GM21825 (cell line): ENCODE results near the gene SLC2A6.

ENCODE experiments used
- ATAC-seq: cut with Tn5 transposase; IDR thresholded peaks from one replicate; pipeline ENCODE4 v1.9.1; 2021; ENCODE audit warnings: mild to moderate bottlenecking, moderate library complexity; ENCODE audit not compliant: unreplicated experiment

Gene SLC2A6

DNA sequence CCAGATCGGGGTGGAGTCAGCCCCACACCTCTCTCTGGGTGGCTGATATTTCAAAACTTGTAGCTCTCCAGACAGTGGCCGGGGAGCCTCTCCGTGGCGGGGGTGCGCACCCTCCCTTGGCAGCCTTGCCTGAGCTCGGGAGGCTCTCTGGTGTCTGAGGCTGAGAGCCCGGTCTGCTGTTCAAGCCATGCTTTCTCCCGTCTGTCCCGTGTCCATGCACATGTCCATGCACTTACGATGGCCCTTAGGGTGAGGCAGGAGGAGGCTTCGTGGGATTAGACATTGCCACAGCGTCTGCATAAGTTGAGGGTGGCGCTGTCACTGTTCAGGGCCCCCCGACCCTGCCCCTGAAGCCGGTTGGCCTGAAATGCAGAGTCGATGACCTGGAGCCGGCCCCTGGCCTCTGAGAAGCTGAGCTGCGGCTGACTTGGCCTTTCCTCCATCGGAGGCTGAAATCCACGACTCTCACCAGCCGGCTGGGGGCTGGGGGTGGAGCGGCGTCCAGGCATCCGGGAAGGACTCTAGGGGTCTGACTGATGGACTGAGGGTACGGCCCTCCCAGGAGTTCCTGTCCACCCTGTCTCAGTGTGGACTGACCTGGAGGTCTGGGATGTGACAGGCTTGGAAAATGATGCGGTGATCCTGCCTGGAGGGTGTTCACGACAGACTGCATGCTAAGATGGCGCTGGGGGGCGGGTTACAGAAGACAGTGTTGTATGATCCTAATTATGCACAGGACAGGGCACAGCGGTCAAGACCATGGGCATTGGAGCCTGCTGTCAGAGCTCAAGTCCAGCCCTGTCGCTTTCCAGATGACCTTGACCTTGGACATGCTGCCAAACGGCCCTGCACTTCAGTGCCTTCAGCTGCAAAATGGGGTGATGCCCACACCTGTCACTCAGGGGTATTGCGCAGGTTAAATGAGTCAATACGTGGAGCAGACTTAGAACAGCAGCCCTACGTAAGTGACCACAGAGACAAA lies 18.3 kb upstream of the SLC2A6 start:
- ATAC-seq = no peak

DNA sequence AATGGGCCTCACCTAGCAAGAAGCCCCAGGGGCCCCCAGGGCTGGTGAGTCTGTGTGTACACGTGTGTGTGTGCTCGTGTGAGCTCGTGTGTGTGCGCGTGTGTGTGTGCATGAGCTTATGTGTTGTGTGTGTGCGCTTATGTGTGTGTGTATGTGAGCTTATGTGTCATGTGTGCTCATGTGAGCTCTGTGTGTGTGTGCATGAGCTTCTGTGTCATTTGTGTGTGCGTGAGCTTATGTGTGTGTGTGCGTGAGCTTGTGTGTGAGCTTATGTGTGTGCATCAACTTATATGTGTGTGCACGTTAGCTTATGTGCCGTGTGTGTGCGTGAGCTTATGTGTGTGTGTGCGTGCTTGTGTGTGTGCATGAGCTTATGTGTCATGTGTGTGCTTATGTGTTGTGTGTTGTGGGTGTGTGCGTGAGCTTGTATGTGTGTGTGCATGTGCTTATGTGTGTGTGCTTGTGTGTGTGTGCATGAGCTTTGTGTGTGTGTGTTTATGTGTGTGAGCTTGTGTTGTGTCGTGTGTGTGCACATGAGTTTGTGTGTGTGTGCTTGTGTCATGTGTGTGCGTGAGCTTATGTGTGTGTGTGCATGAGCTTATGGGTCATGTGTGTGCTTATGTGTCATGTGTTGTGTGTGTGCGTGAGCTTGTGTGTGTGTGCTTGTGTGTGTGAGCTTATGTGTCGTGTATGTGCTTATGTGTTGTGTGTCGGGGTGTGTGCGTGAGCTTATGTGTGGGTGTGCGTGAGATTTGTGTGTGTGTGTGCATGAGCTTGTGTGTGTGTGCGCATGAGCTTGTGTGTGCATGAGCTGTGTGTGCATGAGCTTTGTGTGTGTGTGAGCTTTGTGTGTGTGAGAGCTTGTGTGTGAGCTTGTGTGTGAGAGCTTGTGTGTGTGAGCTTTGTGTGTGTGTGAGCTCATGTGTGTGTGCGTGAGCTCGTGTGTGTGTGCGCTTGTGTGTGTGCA lies 16.7 kb upstream of the SLC2A6 start:
- no peak for ATAC-seq

DNA sequence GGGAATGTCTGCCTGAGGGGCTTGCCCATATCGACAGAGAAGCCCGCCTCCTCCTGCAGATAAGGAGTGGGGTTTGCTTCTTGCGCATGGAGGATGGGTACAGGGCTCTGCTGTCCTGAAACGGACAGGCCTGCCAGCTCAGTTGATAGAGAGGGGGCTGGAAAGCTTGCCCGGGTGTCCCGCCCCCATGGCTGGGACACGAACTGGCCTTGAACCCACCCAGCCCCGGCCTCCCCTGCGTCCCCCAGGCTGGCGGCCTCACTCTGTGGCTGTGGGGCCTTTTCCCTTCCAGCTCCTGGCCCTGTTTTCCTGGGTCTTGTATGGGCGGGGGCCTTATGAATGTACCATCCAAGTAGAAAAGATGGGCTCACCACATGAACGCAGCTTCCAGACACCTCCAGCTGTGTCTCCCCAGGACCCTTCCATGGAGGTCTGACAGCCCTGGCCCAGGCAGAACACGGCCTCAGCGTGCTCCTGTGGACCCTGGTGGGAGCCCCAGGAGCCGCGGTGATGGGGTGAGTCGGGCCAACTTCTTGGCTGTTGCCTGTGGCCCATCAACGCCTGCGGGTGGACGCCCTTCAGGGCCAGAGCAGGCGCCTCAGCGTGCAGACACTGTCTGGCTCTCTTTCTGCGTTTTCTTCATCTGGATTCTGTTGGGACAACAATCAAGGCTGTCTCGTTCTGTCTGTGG lies 15.9 kb upstream of the SLC2A6 start:
- ATAC-seq = no peak

DNA sequence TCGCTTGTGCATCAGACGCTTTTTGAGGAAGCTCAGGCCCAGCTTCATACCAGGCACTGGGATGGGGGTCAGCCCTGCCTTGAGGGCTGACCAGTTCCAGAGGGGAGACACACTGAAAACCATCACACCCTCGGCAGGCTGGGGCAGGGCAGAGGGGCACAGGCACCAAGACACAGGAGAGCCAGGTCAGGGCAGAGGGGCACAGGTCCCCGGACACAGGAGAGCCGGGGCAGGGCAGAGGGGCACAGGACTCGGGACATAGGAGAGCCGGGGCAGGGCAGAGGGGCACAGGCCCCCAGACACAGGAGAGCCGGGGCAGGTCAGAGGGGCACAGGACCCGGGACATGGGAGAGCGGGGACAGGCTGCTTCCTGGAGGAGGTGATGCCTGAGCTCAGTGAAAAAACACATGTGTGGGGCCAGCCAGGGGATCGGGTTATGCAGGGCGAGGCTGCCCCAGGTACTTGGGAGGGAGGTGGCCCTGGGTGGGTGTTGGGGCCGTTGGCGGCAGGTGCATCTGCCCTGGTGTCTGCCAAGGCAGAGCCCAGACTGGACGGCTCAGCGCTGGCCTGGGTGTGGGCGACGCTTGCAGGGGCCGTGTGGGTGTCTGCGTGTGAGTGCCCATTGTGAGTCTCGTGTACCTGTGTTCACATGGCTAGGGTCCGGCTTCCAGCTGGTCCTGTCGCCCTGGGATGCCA lies 15.1 kb upstream of the SLC2A6 start:
- no peak for ATAC-seq

DNA sequence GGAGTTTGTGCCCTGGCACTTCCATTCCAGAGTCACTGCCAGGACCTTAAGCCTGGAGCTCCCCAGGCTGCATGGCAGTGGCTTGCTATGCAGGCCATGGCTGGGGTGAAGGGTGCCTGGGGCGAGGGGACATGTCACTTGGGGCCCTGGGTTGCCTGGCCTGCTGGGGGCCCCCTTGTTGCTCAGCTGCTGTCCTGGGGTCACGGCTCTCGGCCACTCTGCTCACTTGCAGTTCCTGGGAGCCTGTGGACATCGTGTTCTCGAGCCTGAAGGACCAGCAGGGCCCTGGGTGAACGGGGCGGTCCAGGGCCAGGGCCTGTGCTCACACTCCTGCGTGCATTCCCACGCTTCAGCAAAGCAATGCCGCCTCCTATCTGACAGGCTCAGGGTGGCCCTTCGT lies 14.5 kb upstream of the SLC2A6 start:
- no peak for ATAC-seq

DNA sequence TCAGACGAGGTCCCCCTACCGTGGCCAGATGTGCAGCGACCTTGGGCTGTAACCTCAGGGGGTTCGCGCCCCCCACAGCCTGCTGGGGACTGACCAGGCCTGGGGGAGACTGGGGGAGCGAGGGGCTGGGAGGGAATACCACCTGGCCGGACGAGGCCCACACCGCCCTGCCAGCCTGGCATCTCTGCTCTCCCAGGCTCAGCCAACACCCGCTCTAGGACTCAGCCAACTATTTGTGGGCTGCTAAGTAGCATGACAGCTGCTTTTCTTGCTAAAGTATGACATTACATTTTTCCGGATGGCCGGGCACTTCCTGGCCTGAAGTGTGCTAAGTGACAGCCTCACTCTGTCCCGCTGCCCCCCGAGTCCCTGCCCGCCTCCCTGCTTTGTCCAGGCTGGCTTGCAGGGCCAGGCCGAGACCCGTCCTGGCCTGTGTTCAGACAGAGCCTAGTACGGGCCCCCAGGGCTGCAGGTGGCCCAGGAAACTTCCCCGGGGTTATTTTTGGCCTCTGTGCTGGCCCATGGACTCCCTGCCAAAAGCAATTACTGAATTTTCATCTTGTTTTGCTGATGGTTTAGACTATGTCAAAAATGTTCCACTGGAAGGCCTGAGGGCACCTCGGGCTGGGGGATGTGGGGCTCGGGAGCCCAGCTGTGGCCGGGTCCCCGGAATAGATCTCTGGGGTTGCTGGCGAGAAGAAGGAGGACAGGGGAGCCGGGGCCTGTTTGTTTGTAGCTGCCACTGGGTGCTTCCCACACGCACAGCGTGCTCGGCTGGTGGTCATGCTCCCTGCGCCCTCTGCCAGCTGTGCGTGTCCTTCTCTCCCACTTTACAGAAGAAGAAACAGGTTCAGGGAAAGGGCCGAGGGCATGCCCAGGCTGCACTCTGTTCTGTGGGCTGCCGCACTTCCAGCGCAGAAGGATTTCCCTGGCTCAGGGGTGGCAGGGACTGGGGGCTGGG lies 13.4 kb upstream of the SLC2A6 start:
- ATAC-seq = no peak

DNA sequence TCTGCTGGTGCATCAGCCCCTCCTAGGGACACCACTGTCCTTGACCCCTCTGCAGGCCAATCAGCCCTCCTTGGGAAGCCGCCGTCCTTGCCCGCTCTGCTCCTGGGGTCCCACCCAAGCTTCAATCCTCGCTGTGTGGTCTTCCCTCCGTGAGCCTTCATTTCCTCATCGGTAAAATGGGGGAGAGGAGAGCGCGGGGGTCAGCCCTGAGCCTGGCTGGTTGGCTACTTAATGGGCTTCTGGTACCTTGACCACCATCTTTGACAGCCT lies 12.7 kb upstream of the SLC2A6 start:
- ATAC-seq = no peak

DNA sequence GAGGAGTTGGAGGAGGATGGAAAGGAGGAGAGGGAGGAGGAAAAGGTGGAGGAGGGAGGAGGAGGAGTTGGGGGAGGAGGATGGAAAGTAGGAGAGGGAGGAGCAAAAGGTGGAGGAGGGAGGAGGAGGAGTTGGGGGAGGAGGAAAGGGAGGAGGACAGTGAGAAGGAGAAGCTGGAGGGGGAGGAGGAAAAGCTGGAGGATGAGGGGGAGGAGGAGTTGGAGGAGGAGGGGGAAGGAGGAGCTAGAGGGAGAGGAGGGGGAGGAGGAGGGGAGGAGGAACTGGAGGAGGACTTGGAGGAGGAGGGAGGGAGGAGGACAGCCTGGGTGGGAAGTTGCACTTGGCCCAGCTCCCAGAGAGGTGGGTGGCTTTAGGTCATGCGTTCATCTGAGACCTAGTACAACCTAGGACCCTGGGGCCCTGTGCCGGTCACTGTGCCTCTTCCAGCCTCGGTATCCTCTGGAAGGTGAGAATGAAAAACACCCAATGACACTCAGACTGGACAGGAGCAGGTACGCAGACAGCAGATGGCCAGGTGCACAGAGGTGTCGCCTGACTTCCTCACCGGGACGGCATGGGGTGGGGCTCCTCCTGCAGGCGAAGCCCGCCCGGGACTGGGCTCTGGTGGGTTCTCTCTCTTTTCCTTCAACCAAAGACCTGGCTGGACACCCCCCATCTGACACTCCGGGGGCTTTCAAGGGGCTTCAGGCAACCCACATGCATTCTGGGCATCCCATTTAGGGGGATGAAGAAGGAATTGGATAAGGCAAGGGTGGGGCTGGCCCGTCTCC lies 12.2 kb upstream of the SLC2A6 start:
- ATAC-seq = no peak

DNA sequence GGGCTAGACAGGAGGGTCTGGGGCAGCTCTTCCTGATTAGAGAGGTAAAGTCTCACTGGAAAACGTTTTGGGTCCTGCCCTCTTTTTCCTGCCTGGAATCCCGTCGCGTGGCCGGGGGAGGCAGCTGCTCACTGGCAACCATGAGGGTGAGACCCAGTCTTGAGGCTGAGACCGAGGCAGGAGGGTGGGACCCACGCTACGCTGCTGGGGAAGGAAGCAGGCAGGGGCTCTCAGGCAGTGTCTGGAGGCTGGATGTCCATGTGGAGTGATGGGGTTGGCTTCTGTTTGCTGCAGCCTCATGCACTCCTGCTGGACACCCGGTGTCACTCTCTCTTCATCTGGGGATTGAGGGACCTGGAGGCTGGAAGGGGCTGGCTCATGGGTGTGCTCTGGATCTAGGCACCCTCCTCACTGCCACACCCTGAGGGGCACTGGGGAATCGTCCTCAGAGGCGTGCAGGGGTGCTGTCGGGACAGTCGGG lies 11.3 kb upstream of the SLC2A6 start:
- ATAC-seq = no peak

DNA sequence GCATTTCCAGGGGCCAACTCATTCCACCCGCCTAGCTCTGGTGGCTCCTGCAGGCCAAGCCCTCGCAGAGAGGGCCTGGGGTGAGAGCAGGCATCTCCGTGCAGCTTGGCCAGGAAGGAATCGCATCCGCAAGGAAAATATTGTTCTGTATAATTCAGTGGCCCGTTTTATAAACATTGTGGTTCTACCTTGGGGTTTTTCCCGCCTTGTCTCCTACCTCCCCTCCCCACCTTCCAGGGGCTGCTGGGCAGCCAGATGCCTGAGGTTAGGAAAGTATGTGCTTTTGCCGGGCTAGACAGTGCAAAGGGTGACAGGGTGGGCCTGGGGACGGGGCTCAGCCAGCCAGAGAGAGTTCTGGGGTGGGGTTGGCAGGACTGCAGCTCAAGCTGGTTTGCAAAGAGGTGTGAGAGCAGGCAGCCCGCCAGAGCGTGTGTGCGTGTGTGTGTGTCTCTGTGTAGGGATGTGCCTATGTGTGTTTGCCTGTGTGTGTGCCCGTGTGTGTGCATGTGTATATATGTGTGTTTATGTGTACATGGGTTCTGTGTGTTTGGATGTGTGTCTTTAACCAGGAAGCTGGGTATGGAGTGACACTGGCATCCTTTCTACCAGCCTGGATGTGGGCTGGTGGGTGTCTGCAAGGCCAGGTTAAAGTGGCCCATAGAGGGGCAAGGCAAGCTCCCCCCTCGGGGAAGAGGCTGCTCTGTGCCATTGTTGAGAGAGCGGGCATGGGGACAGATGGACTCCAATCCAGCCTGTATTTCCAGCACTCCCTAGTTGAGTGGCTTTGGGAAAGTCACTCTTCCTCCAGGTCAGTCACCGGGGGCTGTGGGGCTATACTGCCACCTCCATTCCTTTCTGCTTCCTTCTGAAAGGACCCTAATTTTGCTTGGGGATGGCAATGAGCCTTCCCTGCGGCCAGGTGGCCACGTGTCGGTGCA lies 10.6 kb upstream of the SLC2A6 start:
- no peak for ATAC-seq

DNA sequence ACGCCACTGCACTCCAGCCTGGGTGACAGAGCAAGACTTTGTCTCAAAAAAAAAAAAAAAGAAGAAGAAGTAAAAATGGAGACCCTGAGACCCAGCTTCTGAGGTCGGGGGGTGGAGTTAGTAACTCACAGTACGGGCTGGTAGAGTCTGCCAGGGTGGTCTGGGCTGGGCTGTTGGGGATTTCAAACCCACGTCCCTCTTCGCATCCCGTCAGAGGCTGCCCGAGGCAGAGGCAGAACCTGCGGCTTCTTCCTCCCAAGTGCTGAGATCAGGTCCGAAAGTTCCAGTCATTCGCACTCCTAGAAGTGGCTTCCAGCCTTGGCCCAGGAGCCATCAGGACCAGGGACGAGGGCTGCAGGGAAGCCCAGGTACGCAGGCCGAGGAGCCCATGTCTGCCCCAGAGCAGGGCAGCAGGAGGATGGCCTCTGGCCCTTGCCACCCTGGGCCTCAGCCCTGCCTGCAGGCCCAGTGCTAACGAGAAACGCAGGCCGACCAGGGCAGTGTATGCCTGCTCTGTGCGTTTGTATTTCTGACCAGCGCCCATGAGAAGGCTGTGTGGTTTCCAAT lies 9.9 kb upstream of the SLC2A6 start:
- ATAC-seq = no peak

DNA sequence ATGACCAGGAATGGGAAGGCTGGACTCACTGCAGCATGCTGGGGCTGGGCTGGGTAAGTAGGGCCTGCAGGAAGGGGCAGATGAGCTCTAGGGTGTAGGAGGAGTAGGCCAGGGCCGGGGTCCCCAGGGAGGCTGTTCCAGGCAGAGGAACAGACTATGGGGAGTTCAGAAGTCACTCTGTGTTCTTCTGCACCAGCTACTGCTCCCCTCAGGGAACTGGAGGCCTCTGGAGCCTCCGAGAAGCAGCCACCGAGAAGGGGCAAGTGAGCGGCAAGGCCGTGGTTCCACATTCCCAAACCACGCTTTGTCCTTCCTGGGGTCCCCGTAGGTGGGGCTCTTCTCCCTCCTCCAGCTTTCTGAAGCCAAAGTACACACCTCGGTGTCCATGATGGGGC lies 8.4 kb upstream of the SLC2A6 start:
- no peak for ATAC-seq

DNA sequence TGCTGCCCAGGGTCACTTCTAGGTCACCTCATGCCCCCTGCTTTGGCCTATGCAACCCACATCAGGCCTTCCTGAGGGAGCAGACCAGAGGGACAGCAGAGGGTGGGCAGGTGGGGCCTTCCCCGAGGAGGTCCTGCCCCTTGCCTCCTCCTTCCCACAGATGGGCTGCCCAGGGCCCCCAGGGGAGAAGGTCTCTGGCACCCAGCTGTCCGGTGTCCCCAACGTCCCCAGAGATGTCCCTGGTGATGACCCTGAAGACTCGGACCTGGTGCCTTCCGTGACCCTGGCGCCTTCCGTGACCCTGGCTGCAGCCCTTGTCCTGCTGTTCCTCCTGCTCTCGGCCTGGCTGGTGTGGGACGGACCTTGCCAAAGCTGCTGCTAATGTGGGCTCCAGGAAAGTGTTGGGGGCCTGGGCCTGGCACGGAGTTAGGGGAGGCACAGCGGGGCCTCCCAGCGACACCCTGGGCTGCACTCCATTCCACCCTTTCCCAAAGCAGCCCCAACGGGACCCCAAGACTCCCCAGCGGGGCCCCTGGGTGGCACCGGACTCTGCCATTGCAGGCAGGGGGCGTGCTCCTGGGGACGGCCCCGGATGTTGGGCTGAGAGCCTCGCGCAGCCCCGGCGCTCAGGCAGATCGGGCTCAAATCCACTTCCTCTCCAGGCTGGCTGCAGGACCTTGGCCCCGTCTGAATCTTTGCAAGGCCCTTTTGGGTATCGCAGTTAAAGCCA lies 6.8 kb upstream of the SLC2A6 start:
- no peak for ATAC-seq

DNA sequence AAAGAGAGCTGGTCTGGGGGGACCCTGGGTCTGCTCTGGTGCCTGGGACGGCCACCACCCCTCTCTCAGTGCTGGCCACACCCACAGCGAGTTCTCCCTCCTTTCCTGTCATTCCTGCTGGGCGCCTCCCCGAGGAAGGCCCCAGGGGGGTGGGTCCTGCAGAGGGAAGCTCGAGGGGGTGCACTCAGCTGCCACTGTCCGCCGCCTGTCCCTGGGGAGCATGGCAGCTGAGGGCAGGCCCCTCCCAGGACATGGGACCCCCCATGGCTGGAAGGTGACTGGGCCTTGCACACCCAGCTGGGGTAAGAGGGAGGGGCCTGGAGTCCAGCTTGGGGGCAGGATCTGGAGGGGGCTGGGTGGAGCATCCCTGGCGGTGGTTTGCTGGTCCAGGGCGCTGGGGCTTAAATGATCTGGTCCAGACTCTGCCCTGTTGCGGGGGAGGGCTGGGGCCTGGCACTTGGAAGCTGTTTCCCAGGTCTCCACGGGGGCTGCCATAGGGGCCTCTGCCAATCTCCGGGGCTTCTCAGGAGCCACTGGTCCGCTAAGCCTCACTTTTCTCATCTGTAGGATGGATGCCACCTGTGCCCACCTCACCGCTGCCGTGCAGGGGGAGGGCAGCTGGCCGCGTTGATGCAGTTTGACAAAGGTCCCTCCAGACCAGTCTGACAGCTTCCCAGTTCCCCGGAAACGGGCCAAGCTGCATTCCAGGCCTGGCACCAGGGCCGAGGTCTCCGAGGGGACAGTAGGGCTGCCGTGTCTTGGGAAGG lies 6.0 kb upstream of the SLC2A6 start:
- ATAC-seq = no peak

DNA sequence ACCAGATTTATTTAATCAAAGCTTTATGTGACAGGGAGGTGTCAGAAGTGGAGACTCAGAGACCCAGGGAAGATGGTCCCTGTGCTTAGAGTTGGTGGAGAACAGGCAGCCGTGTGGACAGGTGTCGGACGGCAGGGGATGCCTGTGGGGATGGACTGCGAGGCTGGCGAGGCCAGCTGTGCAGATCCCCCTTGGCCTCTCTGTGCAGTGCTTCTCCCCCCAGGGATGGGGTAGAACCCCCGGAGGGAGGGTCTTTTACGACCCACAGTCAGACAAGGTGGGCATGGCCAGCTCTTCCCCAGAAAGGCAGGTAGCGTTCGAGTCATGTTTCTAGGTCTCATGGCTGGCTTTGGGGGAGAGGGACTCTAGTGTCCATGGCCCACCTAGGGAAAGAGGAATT lies 4.7 kb upstream of the SLC2A6 start:
- ATAC-seq = no peak
